Body of pancreas (tissue), 4 donors: ENCODE results near the gene ARAP2.

ENCODE experiments used
- POLR2A ChIP-seq, 3 donors: fragments of 450-650 bp; IDR thresholded peaks; one replicate each; pipeline ENCODE4 v1.6.1; 2016; ENCODE audit warnings: antibody characterized with exemption in 3 of 3, mild to moderate bottlenecking in 2 of 3
- TF ChIP-seq, protein P1 (sequence below), 7 experiments: fragments of 450-650 bp in 4 of 7; fragments of 200-600 bp in 3 of 7; sonication (generic) in 3 of 7; IDR thresholded peaks; one replicate each; pipeline ENCODE4 v1.5.1; 2016 to 2019; ENCODE audit warnings: antibody characterized with exemption in 7 of 7

DNA sequence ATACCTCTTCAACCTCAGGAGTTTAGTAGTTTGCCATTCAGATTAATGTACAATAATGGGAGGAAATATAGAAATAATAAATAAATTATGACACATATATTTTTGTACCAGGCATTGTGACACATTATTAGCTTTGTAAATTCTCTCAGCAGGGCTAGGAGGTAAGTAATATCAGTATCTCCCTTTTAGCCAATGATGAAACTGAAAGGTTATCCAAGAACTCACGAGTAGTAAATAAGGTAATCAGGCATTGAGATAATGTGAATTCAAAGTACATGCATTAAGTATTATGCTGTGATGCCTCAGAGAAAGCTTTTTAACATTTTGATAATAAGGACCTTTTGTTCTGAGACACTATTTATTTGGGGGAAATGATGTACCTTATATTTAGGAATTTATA lies 5.3 kb upstream of the ARAP2 start:
- TF ChIP-seq, protein P1, sequence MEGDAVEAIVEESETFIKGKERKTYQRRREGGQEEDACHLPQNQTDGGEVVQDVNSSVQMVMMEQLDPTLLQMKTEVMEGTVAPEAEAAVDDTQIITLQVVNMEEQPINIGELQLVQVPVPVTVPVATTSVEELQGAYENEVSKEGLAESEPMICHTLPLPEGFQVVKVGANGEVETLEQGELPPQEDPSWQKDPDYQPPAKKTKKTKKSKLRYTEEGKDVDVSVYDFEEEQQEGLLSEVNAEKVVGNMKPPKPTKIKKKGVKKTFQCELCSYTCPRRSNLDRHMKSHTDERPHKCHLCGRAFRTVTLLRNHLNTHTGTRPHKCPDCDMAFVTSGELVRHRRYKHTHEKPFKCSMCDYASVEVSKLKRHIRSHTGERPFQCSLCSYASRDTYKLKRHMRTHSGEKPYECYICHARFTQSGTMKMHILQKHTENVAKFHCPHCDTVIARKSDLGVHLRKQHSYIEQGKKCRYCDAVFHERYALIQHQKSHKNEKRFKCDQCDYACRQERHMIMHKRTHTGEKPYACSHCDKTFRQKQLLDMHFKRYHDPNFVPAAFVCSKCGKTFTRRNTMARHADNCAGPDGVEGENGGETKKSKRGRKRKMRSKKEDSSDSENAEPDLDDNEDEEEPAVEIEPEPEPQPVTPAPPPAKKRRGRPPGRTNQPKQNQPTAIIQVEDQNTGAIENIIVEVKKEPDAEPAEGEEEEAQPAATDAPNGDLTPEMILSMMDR (IDR thresholded peaks at IDR 0.05), result no peak
- no peak for TF ChIP-seq POLR2A (IDR thresholded peaks at IDR 0.05)
